WTC11 (cell line): ENCODE measurements around the gene ALKBH4. TPM values are rescaled to one million over a fixed set of nuclear protein-coding genes. Genes with fewer than 3 reads are reported as not detected.

ENCODE experiments used
- ATAC-seq: fragments of 200-7000 bp; cut with Tn5 transposase; 2 replicates; pipeline ENCODE4 v1.10.0; 2021; ENCODE audit warnings: mild to moderate bottlenecking, moderate library complexity
- CTCF ChIA-PET: fragments of 300-600 bp; sonication (Branson Sonifier 250); formaldehyde crosslinking; loops from one replicate; lab custom pipeline; 2021; ENCODE audit warnings: antibody characterized with exemption; lab: Charles Lee
- POLR2A ChIA-PET: fragments of 350-600 bp; sonication (Branson Sonifier 250); formaldehyde crosslinking; loops from one replicate; lab custom pipeline; 2021; ENCODE audit warnings: antibody characterized with exemption; lab: Charles Lee
- DNase-seq: peaks from one replicate; pipeline ENCODE4 v3.0.0; 2021; ENCODE audit warnings: low spot score
- H3K27ac Mint-ChIP-seq: 2 replicates; pipeline ENCODE4 v1.8.0; 2021; ENCODE audit warnings: mixed read lengths
- H3K27me3 Mint-ChIP-seq: 2 replicates; pipeline ENCODE4 v1.8.0; 2021; ENCODE audit warnings: low read depth, mild to moderate bottlenecking, moderate library complexity, mixed read lengths
- H3K36me3 Mint-ChIP-seq: 2 replicates; pipeline ENCODE4 v1.8.0; 2021; ENCODE audit warnings: mixed read lengths
- H3K4me1 Mint-ChIP-seq: 2 replicates; pipeline ENCODE4 v1.8.0; 2022; ENCODE audit warnings: mixed read lengths
- H3K4me3 Mint-ChIP-seq: 2 replicates; pipeline ENCODE4 v1.8.0; 2021; ENCODE audit warnings: mild to moderate bottlenecking, moderate library complexity, mixed read lengths
- H3K9me3 Mint-ChIP-seq: 2 replicates; pipeline ENCODE4 v1.8.0; 2021; ENCODE audit warnings: mixed read lengths
- CREB1 ChIP-seq: sonication (generic); formaldehyde crosslinking; IDR thresholded peaks from 2 replicates; pipeline ENCODE4 v1.8.0; 2023; ENCODE audit warnings: mild to moderate bottlenecking, missing genetic modification reagents
- EMX1 ChIP-seq: fragments of 250-450 bp; sonication (Bioruptor Pico); IDR thresholded peaks from 2 replicates; pipeline ENCODE4 v1.8.0; 2021; ENCODE audit warnings: mild to moderate bottlenecking
- FOXJ3 ChIP-seq: sonication (generic); formaldehyde crosslinking; IDR thresholded peaks from 2 replicates; pipeline ENCODE4 v1.9.0; 2021; ENCODE audit warnings: missing genetic modification reagents, mild to moderate bottlenecking, borderline replicate concordance
- GRHL2 ChIP-seq: fragments of 250-450 bp; sonication (Bioruptor Pico); IDR thresholded peaks from 2 replicates; pipeline ENCODE4 v1.8.0; 2022; ENCODE audit warnings: mild to moderate bottlenecking, moderate library complexity; ENCODE audit not compliant: insufficient replicate concordance, severe bottlenecking
- HMGA2 ChIP-seq: fragments of 250-450 bp; sonication (Bioruptor Pico); IDR thresholded peaks from 2 replicates; pipeline ENCODE4 v1.4.0; 2021; ENCODE audit warnings: mild to moderate bottlenecking, moderate library complexity
- JAZF1 ChIP-seq: fragments of 250-450 bp; sonication (Bioruptor Pico); IDR thresholded peaks from 2 replicates; pipeline ENCODE4 v1.9.0; 2021; ENCODE audit warnings: moderate library complexity, mild to moderate bottlenecking, inconsistent platforms
- MXD4 ChIP-seq: fragments of 250-450 bp; sonication (Bioruptor Pico); IDR thresholded peaks from 2 replicates; pipeline ENCODE4 v1.8.0; 2021; ENCODE audit warnings: mild to moderate bottlenecking, moderate library complexity, borderline replicate concordance
- NFATC4 ChIP-seq: fragments of 250-450 bp; sonication (Bioruptor Pico); IDR thresholded peaks from 2 replicates; pipeline ENCODE4 v1.9.0; 2021; ENCODE audit warnings: mild to moderate bottlenecking
- NFE2L1 ChIP-seq: sonication (generic); formaldehyde crosslinking; IDR thresholded peaks from 2 replicates; pipeline ENCODE4 v1.8.1; 2023; ENCODE audit warnings: missing genetic modification reagents
- NFYB ChIP-seq: sonication (generic); formaldehyde crosslinking; conservative IDR thresholded peaks from 2 replicates; pipeline ENCODE4 v1.8.0; 2022; ENCODE audit warnings: low read depth, missing genetic modification reagents
- OVOL2 ChIP-seq: fragments of 250-450 bp; sonication (Bioruptor Pico); IDR thresholded peaks from 2 replicates; pipeline ENCODE4 v1.9.0; 2021; ENCODE audit warnings: mild to moderate bottlenecking, borderline replicate concordance
- SMAD4 ChIP-seq: sonication (generic); formaldehyde crosslinking; IDR thresholded peaks from 2 replicates; pipeline ENCODE4 v1.8.0; 2022; ENCODE audit warnings: mild to moderate bottlenecking, missing genetic modification reagents
- TEAD1 ChIP-seq: sonication (generic); formaldehyde crosslinking; IDR thresholded peaks from 2 replicates; pipeline ENCODE4 v1.8.0; 2022; ENCODE audit warnings: mild to moderate bottlenecking, missing genetic modification reagents
- TP53 ChIP-seq: sonication (generic); formaldehyde crosslinking; IDR thresholded peaks from 2 replicates; pipeline ENCODE4 v1.8.1; 2023; ENCODE audit warnings: mild to moderate bottlenecking, missing genetic modification reagents
- ZNF121 ChIP-seq: sonication (generic); formaldehyde crosslinking; IDR thresholded peaks from 2 replicates; pipeline ENCODE4 v1.8.0; 2023; ENCODE audit warnings: missing genetic modification reagents
- ZNF263 ChIP-seq: sonication (generic); formaldehyde crosslinking; IDR thresholded peaks from 2 replicates; pipeline ENCODE4 v1.8.1; 2022; ENCODE audit warnings: low read depth, mild to moderate bottlenecking, moderate library complexity, missing genetic modification reagents
- ZNF317 ChIP-seq: sonication (generic); formaldehyde crosslinking; IDR thresholded peaks from 2 replicates; pipeline ENCODE4 v1.8.1; 2023; ENCODE audit warnings: low read depth, mild to moderate bottlenecking, moderate library complexity, missing genetic modification reagents, borderline replicate concordance
- ZNF396 ChIP-seq: fragments of 250-450 bp; sonication (Bioruptor Pico); IDR thresholded peaks from 2 replicates; pipeline ENCODE4 v1.8.0; 2021; ENCODE audit warnings: mild to moderate bottlenecking, moderate library complexity, borderline replicate concordance
- ZNF423 ChIP-seq: fragments of 250-450 bp; sonication (Bioruptor Pico); IDR thresholded peaks from 2 replicates; pipeline ENCODE4 v2.1.2; 2022; ENCODE audit warnings: mild to moderate bottlenecking, moderate library complexity
- total RNA-seq: library from RNA; stranded (reverse); gene quantifications from 3 replicates; pipeline ENCODE4 v1.2.3, GENCODE V29; 2021
- TF ChIP-seq, protein P1 (sequence below): sonication (generic); formaldehyde crosslinking; IDR thresholded peaks from 2 replicates; pipeline ENCODE4 v1.8.1; 2023; ENCODE audit warnings: mild to moderate bottlenecking, missing genetic modification reagents
- TF ChIP-seq, protein P2 (sequence below): sonication (generic); formaldehyde crosslinking; IDR thresholded peaks from 2 replicates; pipeline ENCODE4 v1.8.1; 2023; ENCODE audit warnings: mild to moderate bottlenecking, missing genetic modification reagents, moderate library complexity
- TF ChIP-seq, protein P3 (sequence below): sonication (generic); formaldehyde crosslinking; IDR thresholded peaks from 2 replicates; pipeline ENCODE4 v1.8.1; 2023; ENCODE audit warnings: mild to moderate bottlenecking, missing genetic modification reagents
- TF ChIP-seq, protein P4 (sequence below): fragments of 200-600 bp; IDR thresholded peaks from 2 replicates; pipeline ENCODE4 v1.8.0; 2022; ENCODE audit warnings: antibody characterized with exemption
- TF ChIP-seq, protein P5 (sequence below): sonication (generic); formaldehyde crosslinking; IDR thresholded peaks from 2 replicates; pipeline ENCODE4 v1.8.0; 2022; ENCODE audit warnings: mild to moderate bottlenecking, missing genetic modification reagents

Gene ALKBH4
- total RNA-seq, 1 experiment from 2014 or later = 20.4 TPM

DNA sequence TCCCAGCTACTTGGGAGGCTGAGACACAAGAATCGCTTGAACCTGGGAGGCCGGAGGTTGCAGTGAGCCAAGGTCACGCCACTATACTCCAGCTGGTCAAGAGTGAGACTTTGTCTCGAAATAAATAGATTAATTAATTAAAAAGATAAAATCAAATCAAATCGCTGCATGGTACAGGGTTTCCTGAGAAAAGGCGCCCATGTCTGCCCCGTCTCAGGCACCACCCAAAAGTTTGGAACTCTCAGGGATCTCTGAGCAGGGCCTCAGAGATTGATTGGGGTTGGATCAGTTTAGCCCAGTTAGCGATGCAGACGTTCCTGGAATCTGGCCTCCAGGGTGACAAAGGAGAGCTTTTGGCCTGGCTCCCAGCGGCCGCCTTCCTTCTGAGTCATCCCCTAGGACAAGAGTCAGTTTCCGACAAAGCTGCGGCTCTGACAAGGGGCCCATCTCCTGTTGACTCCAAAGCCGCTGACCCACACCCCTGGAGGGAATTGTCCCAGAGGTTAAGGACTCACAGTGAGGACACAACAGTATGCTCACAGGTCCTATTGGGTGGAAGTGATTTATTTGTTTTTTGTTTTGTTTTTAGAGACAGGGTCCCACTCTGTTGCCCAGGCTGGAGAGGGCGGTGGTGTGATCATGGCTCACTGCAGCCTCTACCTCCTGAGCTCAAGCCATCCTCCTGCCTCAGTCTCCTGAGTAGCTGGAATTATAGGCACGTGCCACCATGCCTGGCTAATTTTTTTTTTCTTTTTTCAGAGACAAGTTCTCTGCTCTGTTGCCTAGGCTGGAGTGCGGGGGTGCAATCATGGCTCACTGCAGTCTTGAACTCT is 24.5 kb downstream of the ALKBH4 start:
- CTCF ChIA-PET = interaction anchor here (1.0 to 1.8 kb wide), 3 partner anchors 24 to 36 kb away, joined by 3 to 8 read pairs (median 4); partner anchors contain the start of genes ALKBH4 and LRWD1
- TF ChIP-seq, protein P1, sequence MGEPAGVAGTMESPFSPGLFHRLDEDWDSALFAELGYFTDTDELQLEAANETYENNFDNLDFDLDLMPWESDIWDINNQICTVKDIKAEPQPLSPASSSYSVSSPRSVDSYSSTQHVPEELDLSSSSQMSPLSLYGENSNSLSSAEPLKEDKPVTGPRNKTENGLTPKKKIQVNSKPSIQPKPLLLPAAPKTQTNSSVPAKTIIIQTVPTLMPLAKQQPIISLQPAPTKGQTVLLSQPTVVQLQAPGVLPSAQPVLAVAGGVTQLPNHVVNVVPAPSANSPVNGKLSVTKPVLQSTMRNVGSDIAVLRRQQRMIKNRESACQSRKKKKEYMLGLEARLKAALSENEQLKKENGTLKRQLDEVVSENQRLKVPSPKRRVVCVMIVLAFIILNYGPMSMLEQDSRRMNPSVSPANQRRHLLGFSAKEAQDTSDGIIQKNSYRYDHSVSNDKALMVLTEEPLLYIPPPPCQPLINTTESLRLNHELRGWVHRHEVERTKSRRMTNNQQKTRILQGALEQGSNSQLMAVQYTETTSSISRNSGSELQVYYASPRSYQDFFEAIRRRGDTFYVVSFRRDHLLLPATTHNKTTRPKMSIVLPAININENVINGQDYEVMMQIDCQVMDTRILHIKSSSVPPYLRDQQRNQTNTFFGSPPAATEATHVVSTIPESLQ (CRISPR knock-in tag) = no peak
- no peak for TF ChIP-seq TP53 (CRISPR knock-in tag)
- TF ChIP-seq NFE2L1 = no peak
- no peak for TF ChIP-seq ZNF396 (CRISPR knock-in tag)
- TF ChIP-seq ZNF121 (CRISPR knock-in tag) = peak; percentile 82
- TF ChIP-seq, all 79 proteins: peak for 1
- DNase-seq = peak; percentile 38
- Mint-ChIP-seq H3K4me3 (no peak overlapping the region), H3K27ac (peak overlapping the region; percentile 60; the same call in 1 of the 2 replicates), H3K4me1 (peaks cover 14% of the 10 kb centered on the region), H3K27me3 (no peaks in the 10 kb centered on the region), H3K36me3 (peaks cover 11% of the 10 kb centered on the region), H3K9me3 (no peaks in the 10 kb centered on the region)
- POLR2A ChIA-PET = no interaction called here
- ATAC-seq = peak; percentile 51

DNA sequence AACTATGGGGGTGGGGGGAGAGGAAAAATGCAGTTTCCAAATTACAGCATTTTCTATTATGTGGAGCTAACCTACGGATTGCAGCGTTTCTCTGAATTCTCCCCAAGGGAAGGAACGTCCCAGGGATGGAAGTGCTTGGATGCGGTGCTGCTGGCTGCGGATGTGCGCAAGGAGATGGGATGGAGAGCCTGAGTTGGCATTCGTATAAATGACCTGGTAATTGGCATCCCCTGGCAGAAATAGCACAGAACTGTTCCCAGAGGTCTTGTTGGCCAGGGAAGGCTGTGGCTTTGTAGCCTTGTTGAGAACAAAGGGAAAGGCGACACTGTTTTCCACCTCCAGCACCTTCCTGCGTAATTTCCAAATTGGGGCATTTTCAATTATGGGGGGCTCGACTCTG is 28.5 kb downstream of the ALKBH4 start:
- POLR2A ChIA-PET = no interaction called here
- no peak for ATAC-seq
- Mint-ChIP-seq H3K27me3 (no peaks in the 10 kb centered on the region), H3K4me3 (no peak overlapping the region), H3K36me3 (peaks cover 2% of the 10 kb centered on the region; the same call in 1 of the 2 replicates), H3K4me1 (peaks cover 22% of the 10 kb centered on the region), H3K9me3 (no peaks in the 10 kb centered on the region), H3K27ac (no peak overlapping the region)
- no peak for TF ChIP-seq JAZF1 (CRISPR knock-in tag)
- no peak for TF ChIP-seq MXD4
- no peak for TF ChIP-seq HMGA2 (CRISPR knock-in tag)
- TF ChIP-seq CREB1 = no peak
- no peak for DNase-seq
- CTCF ChIA-PET = interaction anchor here (1.3 to 5.3 kb wide), 3 partner anchors 13 to 156 kb away, joined by 3 to 21 read pairs (median 3); no protein-coding TSS in a partner anchor

DNA sequence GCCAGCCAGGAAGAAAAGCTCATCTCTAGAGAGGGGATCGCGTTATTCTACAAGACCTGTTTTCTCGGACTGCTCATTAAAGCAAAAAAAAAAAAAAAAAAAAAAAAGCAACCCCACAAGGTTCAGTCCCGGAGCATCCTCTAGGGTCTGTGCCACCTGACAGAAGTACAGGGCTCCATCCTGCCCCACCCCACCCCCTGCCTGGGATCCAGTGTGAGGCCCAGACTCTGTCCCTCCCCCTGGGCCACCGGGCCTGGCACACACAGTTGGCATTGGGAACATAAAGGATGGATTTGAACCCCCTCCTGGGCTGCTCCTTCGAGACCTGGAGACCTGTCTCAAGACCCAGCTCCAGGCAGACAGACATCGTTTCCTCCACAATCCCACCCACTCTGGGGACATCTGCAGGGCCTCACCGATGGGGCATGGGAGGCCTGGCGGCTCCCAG is 30.6 kb downstream of the ALKBH4 start:
- Mint-ChIP-seq H3K36me3 (no peaks in the 10 kb centered on the region; the same call in 1 of the 2 replicates), H3K27me3 (no peaks in the 10 kb centered on the region), H3K4me3 (peak overlapping the region; percentile 67), H3K4me1 (peaks cover 29% of the 10 kb centered on the region), H3K9me3 (no peaks in the 10 kb centered on the region), H3K27ac (no peak overlapping the region)
- POLR2A ChIA-PET = no interaction called here
- peak; percentile 3; the same call in 1 of the 2 replicates for ATAC-seq
- CTCF ChIA-PET = interaction anchor here (2.0 to 5.3 kb wide), 2 partner anchors 22 to 30 kb away, joined by 6 to 21 read pairs; no protein-coding TSS in a partner anchor
- TF ChIP-seq SMAD4 (CRISPR knock-in tag) (no peak), ZNF317 (CRISPR knock-in tag) (no peak), NFATC4 (CRISPR knock-in tag) (no peak), TEAD1 (CRISPR knock-in tag) (no peak), OVOL2 (CRISPR knock-in tag) (no peak), NFYB (CRISPR knock-in tag) (no peak), EMX1 (CRISPR knock-in tag) (no peak), FOXJ3 (CRISPR knock-in tag) (no peak), GRHL2 (CRISPR knock-in tag) (no peak), ZNF423 (no peak), ZNF263 (CRISPR knock-in tag) (no peak), NFE2L1 (no peak)
- TF ChIP-seq, protein P2, sequence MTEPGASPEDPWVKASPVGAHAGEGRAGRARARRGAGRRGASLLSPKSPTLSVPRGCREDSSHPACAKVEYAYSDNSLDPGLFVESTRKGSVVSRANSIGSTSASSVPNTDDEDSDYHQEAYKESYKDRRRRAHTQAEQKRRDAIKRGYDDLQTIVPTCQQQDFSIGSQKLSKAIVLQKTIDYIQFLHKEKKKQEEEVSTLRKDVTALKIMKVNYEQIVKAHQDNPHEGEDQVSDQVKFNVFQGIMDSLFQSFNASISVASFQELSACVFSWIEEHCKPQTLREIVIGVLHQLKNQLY (CRISPR knock-in tag) = no peak
- TF ChIP-seq, protein P3, sequence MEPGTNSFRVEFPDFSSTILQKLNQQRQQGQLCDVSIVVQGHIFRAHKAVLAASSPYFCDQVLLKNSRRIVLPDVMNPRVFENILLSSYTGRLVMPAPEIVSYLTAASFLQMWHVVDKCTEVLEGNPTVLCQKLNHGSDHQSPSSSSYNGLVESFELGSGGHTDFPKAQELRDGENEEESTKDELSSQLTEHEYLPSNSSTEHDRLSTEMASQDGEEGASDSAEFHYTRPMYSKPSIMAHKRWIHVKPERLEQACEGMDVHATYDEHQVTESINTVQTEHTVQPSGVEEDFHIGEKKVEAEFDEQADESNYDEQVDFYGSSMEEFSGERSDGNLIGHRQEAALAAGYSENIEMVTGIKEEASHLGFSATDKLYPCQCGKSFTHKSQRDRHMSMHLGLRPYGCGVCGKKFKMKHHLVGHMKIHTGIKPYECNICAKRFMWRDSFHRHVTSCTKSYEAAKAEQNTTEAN (CRISPR knock-in tag) = no peak
- TF ChIP-seq, protein P4, sequence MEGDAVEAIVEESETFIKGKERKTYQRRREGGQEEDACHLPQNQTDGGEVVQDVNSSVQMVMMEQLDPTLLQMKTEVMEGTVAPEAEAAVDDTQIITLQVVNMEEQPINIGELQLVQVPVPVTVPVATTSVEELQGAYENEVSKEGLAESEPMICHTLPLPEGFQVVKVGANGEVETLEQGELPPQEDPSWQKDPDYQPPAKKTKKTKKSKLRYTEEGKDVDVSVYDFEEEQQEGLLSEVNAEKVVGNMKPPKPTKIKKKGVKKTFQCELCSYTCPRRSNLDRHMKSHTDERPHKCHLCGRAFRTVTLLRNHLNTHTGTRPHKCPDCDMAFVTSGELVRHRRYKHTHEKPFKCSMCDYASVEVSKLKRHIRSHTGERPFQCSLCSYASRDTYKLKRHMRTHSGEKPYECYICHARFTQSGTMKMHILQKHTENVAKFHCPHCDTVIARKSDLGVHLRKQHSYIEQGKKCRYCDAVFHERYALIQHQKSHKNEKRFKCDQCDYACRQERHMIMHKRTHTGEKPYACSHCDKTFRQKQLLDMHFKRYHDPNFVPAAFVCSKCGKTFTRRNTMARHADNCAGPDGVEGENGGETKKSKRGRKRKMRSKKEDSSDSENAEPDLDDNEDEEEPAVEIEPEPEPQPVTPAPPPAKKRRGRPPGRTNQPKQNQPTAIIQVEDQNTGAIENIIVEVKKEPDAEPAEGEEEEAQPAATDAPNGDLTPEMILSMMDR = no peak
- TF ChIP-seq, protein P5, sequence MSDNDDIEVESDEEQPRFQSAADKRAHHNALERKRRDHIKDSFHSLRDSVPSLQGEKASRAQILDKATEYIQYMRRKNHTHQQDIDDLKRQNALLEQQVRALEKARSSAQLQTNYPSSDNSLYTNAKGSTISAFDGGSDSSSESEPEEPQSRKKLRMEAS (CRISPR knock-in tag) = no peak
- DNase-seq = no peak
